Glomerular endothelial cell (primary cell): ENCODE data around the gene COLEC12. TPM values are rescaled to one million over a fixed set of nuclear protein-coding genes. Genes with fewer than 3 reads are reported as not detected.

ENCODE experiments used
- DNase-seq: peaks from one replicate; pipeline ENCODE4 v3.0.0-alpha.2; 2011; ENCODE audit warnings: low read depth, low spot score; ENCODE audit errors: extremely low read depth
- total RNA-seq: library from RNA; depleted of rRNA; stranded (reverse); fragments of >200 nt; gene quantifications from 2 replicates; pipeline ENCODE4 v1.2.3, GENCODE V29; 2015

The COLEC12 gene
- total RNA-seq, 1 donor from 2014 or later, result 31.7 TPM

DNA sequence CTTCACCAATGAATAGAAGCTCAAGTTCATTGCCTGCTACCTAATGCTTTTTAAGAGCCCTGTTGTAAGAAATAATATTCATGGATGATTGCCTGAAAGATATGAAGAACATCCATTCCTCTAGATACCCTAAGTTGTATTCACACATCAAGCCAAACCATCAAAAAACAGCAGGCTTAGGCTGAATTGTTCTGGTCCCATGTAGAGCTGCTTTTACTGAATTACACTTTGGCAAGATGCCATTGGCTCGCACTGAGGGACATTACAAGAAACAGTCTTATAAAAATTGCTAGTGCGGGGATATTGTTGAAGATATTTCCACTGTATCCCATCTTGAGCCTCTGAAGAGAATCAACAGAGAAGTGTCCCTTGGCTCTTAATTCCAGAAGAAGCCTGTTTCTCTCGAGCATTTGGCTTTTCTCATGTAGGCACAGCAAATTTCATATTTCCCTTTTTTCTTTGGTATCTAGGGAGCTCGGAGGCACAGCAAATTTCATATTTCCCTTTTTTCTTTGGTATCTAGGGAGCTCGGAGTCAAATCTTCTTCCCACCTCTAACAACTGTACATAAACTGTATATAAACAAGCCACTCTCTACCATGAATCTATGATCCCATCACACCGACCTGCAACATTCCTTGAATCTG lies 107.5 kb downstream of the COLEC12 start:
- DNase-seq, result no peak

DNA sequence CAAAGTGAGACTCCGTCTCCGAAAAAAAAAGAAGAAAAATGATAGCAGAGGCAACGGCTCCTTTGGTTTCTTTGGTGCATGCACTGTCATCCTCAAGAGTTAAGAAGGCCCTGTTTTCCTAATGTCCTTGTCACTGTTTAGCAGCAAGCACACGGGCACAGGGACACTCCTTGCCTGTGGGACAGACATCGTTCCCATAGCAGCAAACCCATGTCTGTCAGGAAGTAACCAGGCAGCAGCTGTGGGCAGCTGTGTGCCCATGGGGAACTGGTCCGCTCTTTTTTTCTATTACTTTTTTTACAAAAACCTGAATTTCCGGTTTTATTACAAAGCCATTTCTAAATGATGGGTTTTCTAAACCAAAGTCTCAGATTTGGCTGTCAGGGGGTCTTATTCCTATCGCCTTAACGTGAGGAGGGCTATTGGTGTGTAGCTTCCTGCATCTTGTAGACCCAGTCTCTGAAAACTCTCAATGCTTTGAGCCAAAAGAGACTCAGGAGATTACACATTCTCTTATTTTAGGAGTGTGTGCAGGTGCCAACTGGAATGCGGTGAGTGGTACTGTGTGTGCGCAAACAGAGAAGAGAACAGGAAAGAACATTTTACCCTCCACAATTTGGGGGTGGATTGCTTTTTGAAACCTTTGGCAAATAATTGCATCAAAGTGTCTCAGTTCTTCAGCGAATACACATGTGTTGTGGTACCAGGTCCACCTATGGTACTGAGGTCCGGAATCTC lies 109.6 kb downstream of the COLEC12 start:
- no peak for DNase-seq

DNA sequence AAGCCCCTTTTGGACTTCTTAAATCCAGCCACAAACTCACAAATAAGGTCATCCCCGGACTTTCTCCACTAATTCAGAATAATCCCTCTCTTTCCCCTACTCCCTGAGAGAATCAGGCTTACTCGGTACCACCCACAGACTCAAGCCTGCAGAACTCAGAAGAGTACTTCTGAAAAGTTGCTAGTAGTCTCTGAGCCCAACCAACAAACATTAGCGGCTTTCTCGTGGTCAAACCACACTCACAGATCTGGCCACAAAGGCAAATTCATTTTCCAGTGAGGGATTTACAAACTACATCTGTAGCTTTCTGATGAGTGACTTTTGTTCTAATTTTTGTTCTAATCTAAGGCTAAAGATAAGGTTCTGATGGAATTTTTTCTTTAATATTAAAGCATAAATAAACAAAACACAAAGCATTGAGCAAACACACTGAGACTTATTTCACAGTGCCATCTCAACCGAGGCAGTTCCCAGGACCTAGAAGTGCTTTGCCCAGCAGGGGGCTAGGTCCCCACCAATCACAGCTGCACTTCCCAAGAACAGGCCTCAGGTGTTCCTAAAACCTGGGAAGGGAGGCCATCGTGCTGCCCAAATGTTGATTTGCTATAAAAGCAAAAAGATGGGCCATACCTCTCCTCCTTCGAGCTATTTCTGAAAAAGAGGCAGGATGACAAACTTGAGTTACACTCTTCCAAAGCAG lies 110.7 kb downstream of the COLEC12 start:
- DNase-seq, result no peak

DNA sequence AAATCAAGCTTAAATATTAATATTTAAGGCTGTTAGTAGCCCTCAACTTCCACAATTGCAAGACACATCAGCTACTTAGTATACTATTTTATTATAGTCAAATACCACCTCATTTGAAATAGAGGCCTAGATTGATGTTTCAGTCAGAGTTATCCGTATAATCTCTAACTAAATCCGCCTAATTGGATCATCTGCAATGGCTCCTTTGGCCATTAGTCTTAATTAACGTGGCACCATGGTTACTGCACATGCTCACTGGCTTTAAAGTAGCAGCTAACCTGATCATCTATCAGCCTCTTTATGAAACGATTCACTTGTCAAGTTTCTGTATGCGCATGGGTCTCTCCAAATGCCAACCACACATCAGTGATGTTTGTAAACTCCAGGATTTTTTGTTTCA lies 112.3 kb downstream of the COLEC12 start:
- DNase-seq, result no peak

DNA sequence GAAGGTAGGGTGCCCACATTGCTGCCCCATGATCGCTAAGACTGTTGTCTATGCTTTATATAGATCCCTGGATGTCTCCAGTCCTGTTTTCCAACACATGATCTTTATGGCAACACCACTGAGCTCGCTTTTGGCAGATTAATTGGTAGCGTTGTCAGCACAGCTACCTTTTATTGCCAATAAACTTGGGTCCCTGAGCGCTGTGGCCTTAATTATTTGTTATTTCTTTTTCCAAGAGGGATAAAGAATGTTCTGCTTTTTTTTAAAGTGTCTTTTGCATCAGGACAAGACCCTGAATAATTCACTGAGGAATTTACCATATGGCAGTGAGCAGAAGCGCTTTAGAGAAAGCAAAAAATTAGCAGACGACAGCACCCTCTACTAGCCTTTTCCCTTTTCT lies 113.5 kb downstream of the COLEC12 start:
- no peak for DNase-seq

DNA sequence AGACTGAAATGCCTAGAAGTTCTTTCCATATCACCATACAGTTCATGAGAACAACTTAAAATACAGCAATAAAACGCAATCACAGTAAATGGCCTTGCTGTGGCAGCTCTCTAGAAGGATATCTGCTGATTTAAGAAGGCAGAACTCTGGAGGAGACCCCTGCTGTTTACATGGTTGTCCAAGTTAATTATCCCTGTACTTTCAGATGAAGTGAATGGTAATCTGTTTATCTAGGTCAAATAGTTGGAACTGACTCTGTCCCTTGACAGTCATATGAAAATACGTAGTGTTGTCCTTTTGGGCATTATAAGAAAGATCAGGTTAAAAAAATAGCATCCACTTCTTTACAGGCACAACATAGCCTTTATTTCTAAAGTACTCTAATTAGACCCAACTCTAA lies 115.6 kb downstream of the COLEC12 start:
- DNase-seq, result no peak

DNA sequence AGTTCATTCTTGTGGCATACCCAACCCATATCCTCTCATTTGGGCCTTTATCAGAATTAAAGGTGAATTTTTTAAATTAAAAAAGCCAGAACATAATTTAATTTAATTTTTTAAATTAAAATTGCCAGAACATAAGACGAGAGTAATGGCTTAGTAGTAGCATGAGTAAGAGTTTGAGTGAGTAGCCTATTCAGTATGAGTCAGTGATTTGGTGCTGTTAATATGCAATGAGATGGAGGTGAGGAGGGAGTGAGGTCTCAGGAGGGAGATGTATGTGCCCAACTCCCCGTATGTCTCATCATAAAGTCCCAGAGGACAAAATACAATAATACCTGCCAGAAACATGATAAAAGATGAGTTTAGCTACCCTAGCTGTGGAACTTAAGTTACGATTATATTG lies 117.4 kb downstream of the COLEC12 start:
- DNase-seq, result no peak

DNA sequence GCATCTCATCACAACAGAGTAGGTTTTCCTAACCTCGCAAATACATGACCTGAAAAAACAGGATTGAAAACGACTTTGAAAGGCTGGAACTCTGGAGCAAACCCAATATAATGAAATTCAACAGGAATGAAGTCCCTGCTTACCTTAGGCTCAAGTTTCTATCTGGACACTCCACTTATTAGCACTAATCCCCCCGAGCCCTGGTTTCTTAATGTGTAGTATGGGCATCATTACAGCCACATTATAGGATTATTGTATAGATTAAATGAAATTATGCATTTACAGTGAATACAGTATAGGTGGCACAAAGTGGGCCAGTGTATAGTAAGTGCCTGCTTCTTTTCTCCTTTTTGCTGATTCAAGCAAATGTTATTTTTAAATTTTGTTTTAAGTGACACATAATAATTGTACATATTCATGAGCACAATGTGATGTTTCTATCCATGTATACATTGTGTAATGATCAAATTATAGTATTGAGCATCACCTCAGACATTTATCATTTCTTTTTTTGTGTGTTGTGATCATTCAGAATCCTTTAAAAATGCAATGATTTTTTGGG lies 118.0 kb downstream of the COLEC12 start:
- DNase-seq, result no peak

DNA sequence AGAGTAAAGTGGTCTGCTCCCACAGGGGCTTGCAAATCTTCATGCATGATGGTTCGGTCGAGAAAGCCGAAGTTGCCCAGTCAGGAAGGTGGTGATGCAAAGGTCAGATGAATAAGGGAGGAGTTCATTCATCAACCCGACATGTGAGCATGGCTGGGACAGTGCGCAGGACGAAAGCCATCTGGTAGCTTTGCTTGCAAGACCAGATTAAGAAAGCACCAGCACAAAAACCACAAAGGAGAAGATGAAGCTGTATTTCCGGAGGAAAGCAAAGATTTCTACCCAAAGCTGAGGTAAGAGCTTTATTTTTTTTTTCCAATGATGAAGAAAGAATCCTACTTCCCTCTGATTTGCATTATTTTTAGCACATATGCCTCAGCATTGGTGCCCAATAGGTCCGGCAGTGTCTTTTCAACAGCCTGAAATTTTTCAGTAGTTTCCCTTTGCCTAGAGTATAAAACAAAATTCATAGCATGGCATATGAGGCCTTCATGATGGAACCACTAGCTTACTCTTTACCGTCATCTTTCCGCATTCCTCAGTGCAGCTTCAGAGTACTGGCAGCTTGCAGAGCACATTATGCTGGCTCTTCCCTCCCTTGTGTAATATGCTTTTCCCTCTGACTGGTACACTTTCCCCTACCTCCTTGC lies 120.7 kb downstream of the COLEC12 start:
- no peak for DNase-seq

DNA sequence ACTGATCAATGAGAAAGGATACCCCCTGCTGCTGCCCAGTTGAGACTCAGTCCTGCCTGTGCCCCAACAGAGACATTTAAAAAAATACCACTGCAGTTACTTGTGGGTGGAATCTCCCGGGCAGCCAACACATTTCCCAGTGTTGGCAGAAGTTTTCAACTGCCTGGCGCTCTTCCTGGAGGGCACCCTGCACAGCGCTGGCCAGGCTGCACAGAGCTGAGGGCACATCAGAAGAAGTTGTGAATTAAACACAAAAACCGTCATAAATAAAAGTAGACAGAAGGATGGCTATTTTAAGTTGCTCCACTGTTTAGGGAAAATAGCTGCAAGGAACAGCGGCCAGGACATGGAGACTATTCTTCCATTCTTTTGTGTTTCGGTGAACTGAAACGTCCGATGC lies 122.4 kb downstream of the COLEC12 start:
- no peak for DNase-seq

DNA sequence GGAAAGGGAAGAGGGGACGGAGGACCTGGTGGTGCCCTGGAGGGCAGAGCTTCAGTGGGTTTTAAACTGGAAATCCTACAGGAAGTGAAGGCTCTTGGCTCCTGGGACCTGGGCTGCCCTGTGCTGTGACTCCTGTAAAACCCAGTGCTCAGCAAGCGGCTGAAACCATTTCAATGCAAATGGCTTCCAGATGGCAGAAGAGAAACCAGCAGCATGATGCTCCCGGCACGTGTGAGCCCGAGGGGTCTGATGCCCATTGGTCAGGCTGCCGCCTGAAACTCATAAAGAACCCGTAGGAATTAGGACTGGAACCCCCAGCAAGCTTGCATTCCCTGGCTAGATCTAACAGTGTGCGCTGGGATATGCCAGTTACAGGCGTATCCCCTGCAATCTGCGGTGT lies 123.4 kb downstream of the COLEC12 start:
- DNase-seq, result no peak

DNA sequence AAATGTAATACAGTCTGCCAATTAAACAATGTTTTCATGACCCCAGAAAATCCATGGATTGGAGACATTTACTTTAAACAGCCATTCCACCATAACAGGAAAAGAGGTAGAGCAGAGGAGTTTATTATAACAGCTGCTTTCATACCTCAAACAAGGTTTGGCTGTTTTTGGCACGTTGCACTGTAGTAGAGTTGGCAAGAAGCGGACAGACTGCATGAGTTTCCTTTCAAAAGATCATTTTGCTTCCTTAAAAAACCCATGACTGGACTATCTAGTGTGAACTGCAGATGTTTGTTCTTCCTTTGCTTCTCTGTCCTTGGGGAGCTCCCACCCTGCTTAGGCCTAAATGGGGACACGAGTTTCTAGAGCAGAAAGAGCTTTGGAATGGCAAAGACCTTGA lies 124.2 kb downstream of the COLEC12 start:
- DNase-seq, result no peak

DNA sequence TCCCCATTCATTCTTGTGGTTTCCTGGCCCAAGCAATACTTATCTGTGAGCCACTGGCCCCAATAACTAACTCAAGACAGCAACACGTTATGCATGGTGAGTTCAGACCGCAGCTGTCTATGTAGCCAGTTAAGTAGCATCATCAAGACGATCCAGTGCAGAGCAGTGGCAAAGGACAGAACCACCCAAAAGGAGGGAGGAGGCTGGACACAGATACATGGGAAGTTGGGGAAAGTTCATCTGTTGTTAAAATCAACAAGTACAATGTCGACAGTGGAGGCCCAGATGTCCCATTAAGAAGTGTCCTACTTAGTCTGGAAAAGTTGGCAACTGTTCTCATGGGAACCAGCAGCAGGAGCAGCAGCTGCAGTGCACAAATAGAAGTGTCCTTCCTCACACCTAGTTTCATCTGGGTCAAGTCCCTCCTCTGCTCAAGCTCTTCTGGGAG lies 125.8 kb downstream of the COLEC12 start:
- no peak for DNase-seq

DNA sequence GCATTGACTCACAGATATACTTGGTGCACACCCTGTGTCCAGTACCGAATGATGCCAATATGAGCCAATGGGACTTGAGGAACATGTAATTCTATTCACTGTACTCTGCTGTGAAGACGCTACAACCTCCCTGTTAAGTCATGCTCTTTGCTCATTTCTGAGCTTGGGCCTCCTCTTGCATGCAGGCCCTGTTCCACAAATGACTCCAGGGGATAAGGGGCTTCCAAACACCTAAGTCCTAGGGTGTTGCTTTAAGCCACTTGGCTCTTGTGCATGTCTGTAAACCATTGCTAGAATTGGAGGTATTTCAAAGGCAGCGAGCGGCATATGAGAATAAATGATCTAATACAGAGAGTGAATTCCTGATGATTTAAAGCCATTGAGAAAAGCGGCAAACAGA lies 126.7 kb downstream of the COLEC12 start:
- no peak for DNase-seq

DNA sequence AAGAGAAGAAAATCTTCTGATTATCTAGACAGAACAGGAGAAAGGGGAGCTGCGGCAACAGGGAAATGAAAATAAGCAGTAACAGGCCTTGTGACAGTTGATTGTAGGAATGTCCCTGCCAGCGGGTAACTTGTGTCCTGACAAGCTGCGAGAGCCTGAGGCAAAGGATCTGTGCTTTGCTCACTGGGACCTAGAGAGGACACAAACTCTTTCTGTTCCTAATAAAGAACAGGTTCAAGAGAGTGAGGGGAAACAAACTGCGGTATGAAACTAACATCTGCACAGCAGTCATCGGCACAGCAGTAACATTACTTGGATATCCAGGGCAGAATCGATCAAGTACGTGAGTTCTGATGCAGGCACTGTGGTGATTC lies 128.9 kb downstream of the COLEC12 start:
- no peak for DNase-seq

DNA sequence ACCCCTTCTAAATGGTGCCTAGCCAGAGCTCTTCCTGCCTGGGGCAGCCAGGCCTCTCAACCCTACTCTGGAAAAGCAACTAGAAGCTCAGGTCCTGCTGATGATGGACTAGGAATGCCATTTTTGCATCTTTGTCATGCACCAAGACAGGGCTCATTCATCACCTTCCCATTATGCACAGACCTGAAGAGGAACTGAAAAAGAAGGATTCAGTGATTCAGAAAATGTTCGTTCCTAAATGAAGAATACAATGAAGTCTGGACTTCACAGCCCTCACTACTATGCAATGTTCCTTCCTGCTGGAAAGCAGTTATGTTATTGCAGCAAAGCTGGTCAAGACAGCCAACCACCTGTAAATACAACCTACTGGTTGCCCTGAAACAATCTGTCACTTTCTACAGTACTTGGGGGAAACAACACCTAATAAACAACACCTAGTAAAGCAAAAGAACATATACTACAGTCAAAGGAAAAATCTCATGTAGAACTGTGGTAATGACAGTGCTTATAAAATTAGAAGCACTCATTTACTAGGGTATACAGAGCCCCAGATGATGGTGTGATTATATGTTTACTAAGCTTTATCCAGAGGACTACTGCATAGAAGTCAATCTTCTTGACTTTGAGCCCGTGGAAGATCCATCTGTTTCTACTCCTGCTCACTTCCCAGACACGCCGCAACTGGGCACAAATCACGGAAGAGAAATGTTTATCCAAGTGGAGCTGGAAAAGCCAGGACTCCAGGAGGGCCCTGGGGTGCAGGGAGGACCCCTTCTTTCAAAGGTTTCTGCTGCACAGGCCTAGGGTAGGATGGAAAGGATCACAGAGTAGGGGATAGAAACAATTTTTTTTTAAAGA lies 129.5 kb downstream of the COLEC12 start:
- no peak for DNase-seq

DNA sequence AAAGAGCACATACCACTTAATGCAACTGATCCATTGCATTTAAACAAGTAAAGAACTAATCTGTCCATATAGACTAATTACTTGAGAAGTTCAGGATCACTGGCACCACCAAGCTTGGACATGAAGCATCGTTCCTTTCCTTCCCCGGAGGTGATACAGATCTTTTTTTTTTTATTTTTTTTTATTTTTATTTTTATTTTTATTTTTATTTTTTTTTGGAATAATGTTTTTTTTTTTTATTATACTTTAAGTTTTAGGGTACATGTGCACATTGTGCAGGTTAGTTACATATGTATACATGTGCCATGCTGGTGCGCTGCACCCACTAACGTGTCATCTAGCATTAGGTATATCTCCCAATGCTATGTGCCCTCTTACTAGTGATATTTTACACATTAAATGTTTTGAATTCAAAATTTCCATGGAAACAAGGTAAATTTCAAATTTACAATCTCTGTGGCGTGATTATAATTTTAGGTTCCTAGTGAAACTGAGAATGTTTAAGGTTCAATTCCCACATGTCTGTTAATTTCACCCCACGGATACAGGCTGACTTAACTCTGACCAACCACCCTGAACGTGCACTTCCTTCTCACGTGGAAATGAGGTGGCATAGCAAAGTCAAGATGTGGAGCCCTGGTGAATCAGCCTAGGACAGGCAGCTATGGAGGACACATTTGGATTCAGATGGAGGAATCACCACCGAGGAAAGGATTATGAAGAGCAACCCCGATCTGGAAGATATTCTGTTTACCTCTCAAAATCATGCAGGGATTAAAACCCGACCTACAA lies 131.1 kb downstream of the COLEC12 start:
- DNase-seq, result no peak

DNA sequence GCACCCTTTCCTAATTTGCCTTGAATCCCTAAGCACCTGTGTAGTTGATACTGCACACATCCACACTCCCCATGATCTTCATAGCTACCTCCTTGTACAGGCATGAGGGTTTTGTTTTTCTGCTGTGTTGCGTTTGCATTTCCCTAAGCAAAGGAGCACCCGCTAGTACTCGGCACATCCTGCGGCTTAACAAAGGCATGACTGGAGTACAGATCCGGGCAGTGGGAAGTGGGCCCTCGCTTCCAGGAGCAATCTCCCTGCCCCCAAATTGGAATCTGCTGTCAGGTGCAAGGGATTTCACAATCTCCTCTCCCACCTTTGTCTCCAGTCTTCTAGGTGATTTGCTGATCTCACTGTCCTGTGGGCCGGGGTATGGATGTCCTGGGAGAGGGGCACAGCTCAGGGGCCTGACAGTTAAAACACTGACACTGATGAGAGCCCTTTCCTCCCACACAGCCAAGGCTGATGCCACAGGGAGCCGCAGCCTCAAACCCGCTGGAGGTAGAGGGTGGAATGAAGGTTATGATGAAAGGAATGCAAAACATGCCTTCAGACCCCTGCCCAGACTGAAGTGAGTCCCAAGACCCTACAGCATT lies 133.9 kb downstream of the COLEC12 start:
- DNase-seq, result no peak

DNA sequence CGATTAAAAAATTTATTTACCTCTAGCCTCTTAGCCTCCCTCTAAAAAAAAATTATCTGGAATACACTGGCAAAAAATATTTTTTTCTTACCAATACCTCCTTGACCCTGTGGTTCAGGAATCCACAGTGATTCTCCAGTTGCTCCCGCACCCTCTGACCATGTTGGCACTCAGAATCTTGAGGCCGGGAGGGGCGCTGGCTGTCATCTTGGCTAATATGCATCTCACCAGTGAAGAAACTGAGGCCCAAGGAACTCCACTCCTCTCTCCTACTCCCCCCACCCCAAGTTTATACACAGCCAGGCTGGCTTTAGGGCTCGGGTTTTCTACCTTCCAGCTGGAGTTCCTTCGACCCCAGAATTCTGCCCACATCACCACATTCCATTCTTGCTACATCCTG lies 134.8 kb downstream of the COLEC12 start:
- DNase-seq, result no peak
